ENCODE data around the gene FAXC. TPM values are rescaled to one million over a fixed set of nuclear protein-coding genes. Genes with fewer than 3 reads are reported as not detected.
A peak's percentile ranks its signal among the peaks of the same experiment; 100 is the strongest.
"Not testable (repeated sequence)": the region's sequence is repeated elsewhere in the genome, so short reads cannot be mapped to it uniquely, and the experiment has no call there.

The FAXC gene
- total and polyA plus RNA-seq, 7 donors: 0.36 to 0.73 (median 0.64) TPM; not detected in 4

DNA sequence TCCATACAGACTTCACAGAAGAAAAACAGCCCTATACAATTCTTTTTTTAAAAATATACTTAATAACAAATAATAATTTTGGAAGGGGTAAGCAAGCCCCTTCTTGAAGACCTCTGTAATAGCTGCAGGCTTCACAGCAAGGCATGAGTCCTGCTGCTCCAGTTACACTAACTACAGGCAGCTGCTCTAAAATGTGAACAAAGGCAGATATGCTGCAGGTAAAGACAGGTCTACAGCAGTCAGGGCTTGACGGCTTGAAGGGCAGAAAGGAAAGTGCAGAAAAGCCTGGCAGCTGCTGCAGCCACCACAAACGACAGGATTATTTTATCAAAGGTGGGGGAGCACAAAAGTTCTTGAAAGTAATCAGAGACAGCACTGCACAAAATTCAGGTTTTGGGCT lies 11.3 kb downstream of the FAXC start:
- TF ChIP-seq, protein P1, sequence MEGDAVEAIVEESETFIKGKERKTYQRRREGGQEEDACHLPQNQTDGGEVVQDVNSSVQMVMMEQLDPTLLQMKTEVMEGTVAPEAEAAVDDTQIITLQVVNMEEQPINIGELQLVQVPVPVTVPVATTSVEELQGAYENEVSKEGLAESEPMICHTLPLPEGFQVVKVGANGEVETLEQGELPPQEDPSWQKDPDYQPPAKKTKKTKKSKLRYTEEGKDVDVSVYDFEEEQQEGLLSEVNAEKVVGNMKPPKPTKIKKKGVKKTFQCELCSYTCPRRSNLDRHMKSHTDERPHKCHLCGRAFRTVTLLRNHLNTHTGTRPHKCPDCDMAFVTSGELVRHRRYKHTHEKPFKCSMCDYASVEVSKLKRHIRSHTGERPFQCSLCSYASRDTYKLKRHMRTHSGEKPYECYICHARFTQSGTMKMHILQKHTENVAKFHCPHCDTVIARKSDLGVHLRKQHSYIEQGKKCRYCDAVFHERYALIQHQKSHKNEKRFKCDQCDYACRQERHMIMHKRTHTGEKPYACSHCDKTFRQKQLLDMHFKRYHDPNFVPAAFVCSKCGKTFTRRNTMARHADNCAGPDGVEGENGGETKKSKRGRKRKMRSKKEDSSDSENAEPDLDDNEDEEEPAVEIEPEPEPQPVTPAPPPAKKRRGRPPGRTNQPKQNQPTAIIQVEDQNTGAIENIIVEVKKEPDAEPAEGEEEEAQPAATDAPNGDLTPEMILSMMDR (IDR thresholded peaks at IDR 0.05): no peak
- Histone ChIP-seq H3K27ac (no peak overlapping the region), H3K4me1 (no peaks in the 10 kb centered on the region), H3K27me3 (ENCODE audit: insufficient read depth in 3 of 3, low read length in 2 of 3) (peaks cover 0 to 2% (median 0%) of the 10 kb centered on the region in 3 donors), H3K9me3 (no peaks in the 10 kb centered on the region), H3K4me3 (no peak overlapping the region), H3K36me3 (ENCODE audit: insufficient read depth in 1 of 2, low read depth in 1 of 2) (no peaks in the 10 kb centered on the region)
- 27 to 41% (median 29%) methylated on average over 2 of the region's 2 CpGs for WGBS, 3 donors
- intact Hi-C loops (cut with DNase I): loop anchor here in 1 of 2 donors (10.0 kb wide), 1 partner anchor 407 kb away; no protein-coding TSS in a partner anchor
- ATAC-seq: no peak
- no peak for DNase-seq

- not testable (repeated sequence) for H3K9me3 ChIP-seq; H3K36me3 ChIP-seq (ENCODE audit: insufficient read depth in 1 of 2, low read depth in 1 of 2); H3K27ac ChIP-seq; ATAC-seq; H3K4me3 ChIP-seq; H3K27me3 ChIP-seq (ENCODE audit: insufficient read depth in 3 of 3, low read length in 2 of 3); DNase-seq; H3K4me1 ChIP-seq
- 81 to 88% (median 84%) methylated on average over 6 of the region's 6 CpGs for WGBS, 3 donors
- intact Hi-C loops (cut with DNase I): loop anchor here in 1 of 2 donors (10.0 kb wide), 1 partner anchor 410 kb away; no protein-coding TSS in a partner anchor
Measured at GRCh38 chr6:99335298-99335697, 14.2 kb downstream of the FAXC start.

- H3K4me3 ChIP-seq: no peak overlapping the region
- H3K4me1 ChIP-seq: no peaks in the 10 kb centered on the region
- no peaks in the 10 kb centered on the region for H3K9me3 ChIP-seq
- H3K27ac ChIP-seq: no peak overlapping the region
- intact Hi-C loops (cut with DNase I): loop anchor here in 1 of 2 donors (10.0 kb wide), 1 partner anchor 410 kb away; no protein-coding TSS in a partner anchor
- WGBS, 3 donors: 42 to 59% (median 42%) methylated on average over 2 of the region's 2 CpGs
- ATAC-seq: peak in 2 of 4 donors; percentile 44 to 66
- H3K36me3 ChIP-seq (ENCODE audit: insufficient read depth in 1 of 2, low read depth in 1 of 2): no peaks in the 10 kb centered on the region
- TF ChIP-seq, protein P1 (IDR thresholded peaks at IDR 0.05): peak; percentile 39
- DNase-seq: no peak
- H3K27me3 ChIP-seq (ENCODE audit: insufficient read depth in 3 of 3, low read length in 2 of 3): peaks cover 0 to 2% (median 0%) of the 10 kb centered on the region in 3 donors
Measured at GRCh38 chr6:99334526-99335127, 14.8 kb downstream of the FAXC start.

GRCh38 chr6:99333068-99333467 lies 16.4 kb downstream of the FAXC start:
- intact Hi-C loops (cut with DNase I): loop anchor here in 1 of 2 donors (10.0 kb wide), 1 partner anchor 412 kb away; no protein-coding TSS in a partner anchor
- Histone ChIP-seq H3K36me3 (ENCODE audit: insufficient read depth in 1 of 2, low read depth in 1 of 2) (no peaks in the 10 kb centered on the region), H3K9me3 (no peaks in the 10 kb centered on the region), H3K27me3 (ENCODE audit: insufficient read depth in 3 of 3, low read length in 2 of 3) (peaks cover 0 to 2% (median 0%) of the 10 kb centered on the region in 3 donors), H3K4me1 (no peaks in the 10 kb centered on the region), H3K27ac (no peak overlapping the region), H3K4me3 (no peak overlapping the region)
- WGBS, 3 donors: 65 to 73% (median 65%) methylated on average over 6 of the region's 6 CpGs
- DNase-seq (no peak), ATAC-seq (no peak)
- TF ChIP-seq, protein P1 (IDR thresholded peaks at IDR 0.05): no peak

GRCh38 chr6:99331531-99331930 lies 17.9 kb downstream of the FAXC start:
- TF ChIP-seq, protein P1 (IDR thresholded peaks at IDR 0.05): no peak
- H3K36me3 ChIP-seq (ENCODE audit: insufficient read depth in 1 of 2, low read depth in 1 of 2): no peaks in the 10 kb centered on the region
- intact Hi-C loops (cut with DNase I): loop anchor here in 1 of 2 donors (10.0 kb wide), 1 partner anchor 413 kb away; no protein-coding TSS in a partner anchor
- no peaks in the 10 kb centered on the region for H3K9me3 ChIP-seq
- no peaks in the 10 kb centered on the region for H3K4me1 ChIP-seq
- WGBS, 3 donors: 65 to 84% (median 76%) methylated on average over 3 of the region's 3 CpGs
- H3K4me3 ChIP-seq: no peak overlapping the region
- no peak overlapping the region for H3K27ac ChIP-seq
- peaks cover 0 to 5% (median 0%) of the 10 kb centered on the region in 3 donors for H3K27me3 ChIP-seq (ENCODE audit: insufficient read depth in 3 of 3, low read length in 2 of 3)
- DNase-seq (no peak), ATAC-seq (no peak)

All from psoas muscle (tissue), 8 donors.